GM23338 (cell line): ENCODE measurements around the gene SMAD1. TPM values are rescaled to one million over a fixed set of nuclear protein-coding genes. Genes with fewer than 3 reads are reported as not detected.

Experiments used
- ATAC-seq: fragments of 200-7000 bp; cut with Tn5 transposase; 3 replicates; pipeline ENCODE4 v1.9.1; 2020
- DNase-seq: peaks from one replicate; pipeline ENCODE4 v3.0.0-alpha.2; 2015; ENCODE audit warnings: low spot score
- H2AFZ ChIP-seq: fragments of 200-600 bp; sonication (generic); 2 replicates; pipeline ENCODE4 v1.8.0; 2016; ENCODE audit warnings: antibody characterized with exemption, mild to moderate bottlenecking, moderate library complexity
- H3F3A ChIP-seq: fragments of 200-600 bp; sonication (generic); replicated peaks from 2 replicates; pipeline ENCODE4 v1.8.0; 2017; ENCODE audit warnings: antibody characterized with exemption, mixed run types, low read depth
- H3K27ac ChIP-seq: fragments of 200-600 bp; sonication (generic); 2 replicates; pipeline ENCODE4 v1.6.1; 2016; ENCODE audit warnings: low read depth
- H3K27me3 ChIP-seq: fragments of 200-600 bp; sonication (generic); 2 replicates; pipeline ENCODE4 v1.8.0; 2016; ENCODE audit warnings: mild to moderate bottlenecking, mixed run types, moderate library complexity; ENCODE audit not compliant: insufficient read depth
- H3K36me3 ChIP-seq: fragments of 200-600 bp; sonication (generic); 2 replicates; pipeline ENCODE4 v1.8.0; 2016; ENCODE audit warnings: mild to moderate bottlenecking; ENCODE audit not compliant: insufficient read depth
- H3K4me1 ChIP-seq: fragments of 200-600 bp; sonication (generic); 2 replicates; pipeline ENCODE4 v1.8.0; 2016; ENCODE audit warnings: mild to moderate bottlenecking, moderate library complexity; ENCODE audit not compliant: insufficient read depth
- H3K4me2 ChIP-seq: fragments of 200-600 bp; sonication (generic); 2 replicates; pipeline ENCODE4 v1.7.1; 2017; ENCODE audit warnings: mixed run types
- H3K4me3 ChIP-seq: fragments of 200-600 bp; sonication (generic); 2 replicates; pipeline ENCODE4 v1.6.1; 2016; ENCODE audit warnings: mixed run types
- H3K79me2 ChIP-seq: fragments of 200-600 bp; sonication (generic); replicated peaks from 2 replicates; pipeline ENCODE4 v1.8.0; 2017; ENCODE audit warnings: mild to moderate bottlenecking; ENCODE audit not compliant: insufficient read depth
- H3K9me2 ChIP-seq: fragments of 200-600 bp; sonication (generic); 2 replicates; pipeline ENCODE4 v1.8.0; 2017; ENCODE audit not compliant: insufficient read depth
- H4K20me1 ChIP-seq: fragments of 200-600 bp; sonication (generic); replicated peaks from 2 replicates; pipeline ENCODE4 v1.8.0; 2017; ENCODE audit warnings: mild to moderate bottlenecking; ENCODE audit not compliant: insufficient read depth
- H3K27ac Mint-ChIP-seq: 2 replicates; pipeline ENCODE4 v1.8.0; 2020; ENCODE audit warnings: inconsistent platforms, mild to moderate bottlenecking, moderate library complexity, mixed read lengths
- H3K27me3 Mint-ChIP-seq: 3 replicates; pipeline ENCODE4 v1.8.0; 2022; ENCODE audit warnings: low read depth, mild to moderate bottlenecking, moderate library complexity, mixed read lengths, inconsistent platforms; ENCODE audit not compliant: insufficient read depth, poor library complexity
- H3K36me3 Mint-ChIP-seq: 3 replicates; pipeline ENCODE4 v1.8.0; 2021; ENCODE audit warnings: low read depth, mild to moderate bottlenecking, inconsistent platforms, moderate library complexity, mixed read lengths
- H3K4me1 Mint-ChIP-seq: 3 replicates; pipeline ENCODE4 v1.8.0; 2020; ENCODE audit warnings: mild to moderate bottlenecking, inconsistent platforms, mixed read lengths
- H3K4me3 Mint-ChIP-seq: 3 replicates; pipeline ENCODE4 v1.8.0; 2021; ENCODE audit warnings: moderate library complexity, mild to moderate bottlenecking, inconsistent platforms, mixed read lengths
- H3K9me3 Mint-ChIP-seq: 3 replicates; pipeline ENCODE4 v1.8.0; 2020; ENCODE audit warnings: moderate library complexity, mild to moderate bottlenecking, inconsistent platforms, mixed read lengths
- CTCF ChIP-seq, 2 experiments: fragments of 200-600 bp in 1 of 2; sonication (generic) in 1 of 2; conservative IDR thresholded peaks; 2 replicates each; pipeline versions ENCODE4 v1.5.1 to v1.6.1; 2016 to 2017; ENCODE audit warnings: antibody characterized with exemption in 2 of 2, low read depth in 2 of 2, mild to moderate bottlenecking in 2 of 2, moderate library complexity in 1 of 2
- ETS1 ChIP-seq: IDR thresholded peaks from 2 replicates; pipeline ENCODE4 v1.6.1; 2016; ENCODE audit warnings: antibody characterized with exemption
- EZH2 ChIP-seq: fragments of 200-600 bp; sonication (generic); IDR thresholded peaks from one replicate; pipeline ENCODE4 v1.8.0; 2017; ENCODE audit warnings: antibody characterized with exemption, mild to moderate bottlenecking, low read depth; ENCODE audit not compliant: unreplicated experiment
- EZH2phosphoT487 ChIP-seq: fragments of 200-600 bp; sonication (generic); IDR thresholded peaks from one replicate; pipeline ENCODE4 v1.8.1; 2018; ENCODE audit warnings: antibody characterized with exemption; ENCODE audit not compliant: unreplicated experiment
- NANOG ChIP-seq: IDR thresholded peaks from 2 replicates; pipeline ENCODE4 v1.6.1; 2016; ENCODE audit warnings: antibody characterized with exemption, borderline replicate concordance
- REST ChIP-seq: IDR thresholded peaks from one replicate; pipeline ENCODE4 v1.6.1; 2018; ENCODE audit warnings: antibody characterized with exemption; ENCODE audit not compliant: unreplicated experiment
- ZNF114 ChIP-seq: fragments of 250-450 bp; sonication (Bioruptor Pico); IDR thresholded peaks from 2 replicates; pipeline ENCODE4 v1.5.0; 2020; ENCODE audit warnings: mild to moderate bottlenecking, moderate library complexity
- ZNF331 ChIP-seq: fragments of 250-450 bp; sonication (Bioruptor Pico); IDR thresholded peaks from 2 replicates; pipeline ENCODE4 v1.5.0; 2020; ENCODE audit warnings: low read depth, mild to moderate bottlenecking, moderate library complexity
- ZNF462 ChIP-seq: fragments of 250-450 bp; sonication (Bioruptor Pico); IDR thresholded peaks from 2 replicates; pipeline ENCODE4 v1.5.0; 2020; ENCODE audit warnings: mild to moderate bottlenecking, moderate library complexity
- polyA plus RNA-seq: library from polyadenylated mRNA; unstranded; fragments of >200 nt; fragmentation: Nextera tagmentation; extraction: Ambion mirVana; gene quantifications from 2 replicates; pipeline ENCODE4 v1.2.1, GENCODE V29; 2016
- total RNA-seq: library from RNA; depleted of rRNA; stranded (reverse); fragments of >200 nt; shearing (Covaris generic); gene quantifications from 2 replicates; pipeline ENCODE4 v1.2.3, GENCODE V29; 2014

SMAD1 gene
- total and polyA plus RNA-seq, 2 experiments from 2014 or later, result 19.8 to 33.6 TPM

GRCh38 chr4:145496292-145496691 is 14.6 kb downstream of the SMAD1 start:
- Mint-ChIP-seq H3K27ac (no peak overlapping the region), H3K4me3 (no peak overlapping the region), H3K4me1 (peaks cover 26% of the 10 kb centered on the region), H3K9me3 (no peaks in the 10 kb centered on the region), H3K27me3 (no peaks in the 10 kb centered on the region), H3K36me3 (no peaks in the 10 kb centered on the region)
- H2AFZ ChIP-seq, result no peak overlapping the region
- no peaks in the 10 kb centered on the region for H3K36me3 ChIP-seq
- no peak overlapping the region for H3K4me2 ChIP-seq
- TF ChIP-seq ZNF462 (CRISPR knock-in tag) (no peak), REST (no peak), ZNF331 (no peak), EZH2 (no peak), ZNF114 (CRISPR knock-in tag) (no peak), NANOG (no peak), EZH2phosphoT487 (no peak), ETS1 (no peak), CTCF (conservative IDR thresholded peaks at IDR 0.05; ENCODE audit: low read depth in 2 of 2) (no peak)
- peaks cover 98% of the 10 kb centered on the region for H3K79me2 ChIP-seq
- no peak overlapping the region for H3K27ac ChIP-seq
- no peaks in the 10 kb centered on the region for H3F3A ChIP-seq
- H4K20me1 ChIP-seq, result 0 out of 2 replicates have a peak, but pooled peaks cover 12% of the 10 kb centered on the region
- H3K4me1 ChIP-seq, result peaks cover 17% of the 10 kb centered on the region
- ATAC-seq (no peak), DNase-seq (no peak)
- H3K4me3 ChIP-seq, result no peak overlapping the region
- H3K9me2 ChIP-seq, result no peaks in the 10 kb centered on the region
- H3K27me3 ChIP-seq, result no peaks in the 10 kb centered on the region
